ENCODE data around the gene ECE1. TPM values are rescaled to one million over a fixed set of nuclear protein-coding genes. Genes with fewer than 3 reads are reported as not detected.
A peak's percentile ranks its signal among the peaks of the same experiment; 100 is the strongest.

ECE1 gene
- total and polyA plus RNA-seq, 9 of the 15 experiments (the other 6 are each of a cell fraction or from before 2014, with no cell fraction given), result 0.56 to 34.8 (median 11.0) TPM

DNA sequence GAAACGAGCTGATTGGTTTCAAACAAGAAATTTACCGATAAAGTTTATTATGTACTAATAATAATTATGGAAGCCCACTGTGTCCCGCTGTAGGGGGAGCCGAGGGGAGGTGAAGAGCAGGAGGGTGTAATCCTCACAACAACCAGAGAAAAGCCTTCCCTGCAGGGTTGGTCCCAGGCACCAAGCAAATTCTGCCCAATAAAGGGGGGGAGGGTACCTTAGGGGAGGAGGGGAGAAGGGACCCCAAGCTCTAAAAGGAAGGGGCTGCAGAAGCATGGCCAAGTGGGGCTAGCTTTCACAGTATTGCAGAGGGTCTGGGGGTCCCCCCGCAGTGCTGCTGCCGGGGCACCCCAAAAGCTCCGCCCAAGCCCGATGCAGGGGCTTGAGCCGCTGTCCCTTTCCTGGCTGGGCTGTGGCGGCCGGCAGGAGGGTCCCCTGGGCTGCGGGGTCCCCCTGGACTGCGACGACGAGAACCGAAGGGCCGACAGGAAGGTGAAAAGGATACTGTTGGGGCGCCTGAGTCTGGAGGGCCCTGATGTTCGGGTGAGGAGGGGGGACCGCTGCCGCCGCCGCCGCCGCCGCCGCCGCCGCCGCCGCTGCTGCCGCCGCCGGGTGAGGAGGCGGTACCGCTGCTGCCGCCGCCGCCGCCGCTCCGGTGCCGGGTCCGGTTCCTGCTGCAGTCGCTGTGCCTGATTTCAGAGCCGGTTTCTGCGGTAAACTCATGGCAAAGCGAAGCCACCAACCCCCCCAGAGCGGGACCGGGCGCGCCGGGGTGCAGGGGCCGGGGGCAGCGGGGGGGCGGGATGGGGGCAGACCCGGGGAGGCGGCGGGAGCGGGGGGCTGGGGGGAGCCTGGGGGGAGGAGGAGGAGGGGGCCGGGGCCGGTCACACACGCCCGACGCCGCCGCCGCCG, 114.3 kb downstream of the ECE1 start (continued):
- TF ChIP-seq THAP12 (CRISPR knock-in tag; IDR thresholded peaks at IDR 0.05) (peak; percentile 28; the same call in 1 of the 2 replicates), ZNF174 (CRISPR knock-in tag; IDR thresholded peaks at IDR 0.05) (no peak), GATAD2B (IDR thresholded peaks at IDR 0.05; ENCODE audit: borderline replicate concordance) (peak; percentile 40; the same call in 1 of the 2 replicates), NBN (IDR thresholded peaks at IDR 0.05; ENCODE audit: low read depth) (0 out of 2 replicates have a peak, but pooled peaks have one; percentile 2), CTBP1 (IDR thresholded peaks at IDR 0.05; ENCODE audit: borderline replicate concordance) (0 out of 2 replicates have a peak, but pooled peaks have one; percentile 10), NEUROD1 (IDR thresholded peaks at IDR 0.05; ENCODE audit: borderline replicate concordance, low read depth, low read length, partially characterized antibody) (peak; percentile 17), ZNF212 (CRISPR knock-in tag; IDR thresholded peaks at IDR 0.05) (no peak), RREB1 (CRISPR knock-in tag; IDR thresholded peaks at IDR 0.05) (peak; percentile 26; the same call in 1 of the 2 replicates)
- TF ChIP-seq, protein P1, sequence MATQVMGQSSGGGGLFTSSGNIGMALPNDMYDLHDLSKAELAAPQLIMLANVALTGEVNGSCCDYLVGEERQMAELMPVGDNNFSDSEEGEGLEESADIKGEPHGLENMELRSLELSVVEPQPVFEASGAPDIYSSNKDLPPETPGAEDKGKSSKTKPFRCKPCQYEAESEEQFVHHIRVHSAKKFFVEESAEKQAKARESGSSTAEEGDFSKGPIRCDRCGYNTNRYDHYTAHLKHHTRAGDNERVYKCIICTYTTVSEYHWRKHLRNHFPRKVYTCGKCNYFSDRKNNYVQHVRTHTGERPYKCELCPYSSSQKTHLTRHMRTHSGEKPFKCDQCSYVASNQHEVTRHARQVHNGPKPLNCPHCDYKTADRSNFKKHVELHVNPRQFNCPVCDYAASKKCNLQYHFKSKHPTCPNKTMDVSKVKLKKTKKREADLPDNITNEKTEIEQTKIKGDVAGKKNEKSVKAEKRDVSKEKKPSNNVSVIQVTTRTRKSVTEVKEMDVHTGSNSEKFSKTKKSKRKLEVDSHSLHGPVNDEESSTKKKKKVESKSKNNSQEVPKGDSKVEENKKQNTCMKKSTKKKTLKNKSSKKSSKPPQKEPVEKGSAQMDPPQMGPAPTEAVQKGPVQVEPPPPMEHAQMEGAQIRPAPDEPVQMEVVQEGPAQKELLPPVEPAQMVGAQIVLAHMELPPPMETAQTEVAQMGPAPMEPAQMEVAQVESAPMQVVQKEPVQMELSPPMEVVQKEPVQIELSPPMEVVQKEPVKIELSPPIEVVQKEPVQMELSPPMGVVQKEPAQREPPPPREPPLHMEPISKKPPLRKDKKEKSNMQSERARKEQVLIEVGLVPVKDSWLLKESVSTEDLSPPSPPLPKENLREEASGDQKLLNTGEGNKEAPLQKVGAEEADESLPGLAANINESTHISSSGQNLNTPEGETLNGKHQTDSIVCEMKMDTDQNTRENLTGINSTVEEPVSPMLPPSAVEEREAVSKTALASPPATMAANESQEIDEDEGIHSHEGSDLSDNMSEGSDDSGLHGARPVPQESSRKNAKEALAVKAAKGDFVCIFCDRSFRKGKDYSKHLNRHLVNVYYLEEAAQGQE (IDR thresholded peaks at IDR 0.05; ENCODE audit: borderline replicate concordance), result peak; percentile 18; the same call in 1 of the 2 replicates
- TF ChIP-seq, protein P1 (CRISPR knock-in tag; IDR thresholded peaks at IDR 0.05; ENCODE audit: low read depth), result no peak; the same call in 1 of the 2 replicates
